ENCODE data around the gene FNDC3B.
A peak's percentile ranks its signal among the peaks of the same experiment; 100 is the strongest.

Gene FNDC3B

GRCh38 chr3:172054115-172054764 lies 14.9 kb downstream of the FNDC3B start:
- DNase-seq (ENCODE audit: low read depth in 2 of 2) = no peak

DNA sequence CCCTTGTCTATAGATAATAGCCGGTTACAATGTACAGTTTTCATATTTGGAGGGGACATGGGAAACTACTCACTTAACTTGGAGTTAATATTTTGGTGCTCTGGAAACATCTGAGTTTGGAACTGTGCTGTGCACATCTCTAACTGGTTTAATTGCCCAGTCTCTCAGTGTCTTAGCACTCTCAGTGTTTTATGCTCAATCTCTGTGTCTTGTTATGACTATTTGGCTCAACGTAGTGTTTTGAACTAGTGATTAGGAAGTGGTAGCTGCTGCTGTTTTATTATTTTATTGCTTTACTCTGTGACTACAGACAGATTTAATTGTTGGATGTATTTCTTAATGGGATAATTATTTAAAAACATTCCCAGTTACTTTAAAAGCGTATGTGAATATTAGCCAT lies 17.0 kb downstream of the FNDC3B start:
- no peak for DNase-seq (ENCODE audit: low read depth in 2 of 2)

DNA sequence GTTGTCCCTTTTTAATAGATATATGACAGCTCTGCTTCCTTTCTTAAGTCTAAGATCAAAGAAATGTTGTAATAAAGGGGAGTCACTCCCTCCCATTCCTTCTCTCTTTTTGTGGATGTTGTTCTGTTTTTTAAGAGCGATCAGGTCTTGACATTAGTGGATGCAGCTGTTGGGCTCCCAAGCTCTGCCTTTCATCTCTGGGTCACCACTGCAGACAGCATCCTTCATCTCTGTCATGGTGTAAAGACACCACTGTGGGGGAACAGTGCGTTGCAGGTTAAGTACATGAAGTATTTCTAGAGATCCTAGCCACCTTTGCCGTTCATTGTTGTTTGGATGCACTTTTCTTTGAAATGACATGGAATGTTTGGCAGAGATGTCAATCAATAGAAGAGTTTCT lies 17.7 kb downstream of the FNDC3B start:
- DNase-seq (ENCODE audit: low read depth in 2 of 2) = no peak

DNA sequence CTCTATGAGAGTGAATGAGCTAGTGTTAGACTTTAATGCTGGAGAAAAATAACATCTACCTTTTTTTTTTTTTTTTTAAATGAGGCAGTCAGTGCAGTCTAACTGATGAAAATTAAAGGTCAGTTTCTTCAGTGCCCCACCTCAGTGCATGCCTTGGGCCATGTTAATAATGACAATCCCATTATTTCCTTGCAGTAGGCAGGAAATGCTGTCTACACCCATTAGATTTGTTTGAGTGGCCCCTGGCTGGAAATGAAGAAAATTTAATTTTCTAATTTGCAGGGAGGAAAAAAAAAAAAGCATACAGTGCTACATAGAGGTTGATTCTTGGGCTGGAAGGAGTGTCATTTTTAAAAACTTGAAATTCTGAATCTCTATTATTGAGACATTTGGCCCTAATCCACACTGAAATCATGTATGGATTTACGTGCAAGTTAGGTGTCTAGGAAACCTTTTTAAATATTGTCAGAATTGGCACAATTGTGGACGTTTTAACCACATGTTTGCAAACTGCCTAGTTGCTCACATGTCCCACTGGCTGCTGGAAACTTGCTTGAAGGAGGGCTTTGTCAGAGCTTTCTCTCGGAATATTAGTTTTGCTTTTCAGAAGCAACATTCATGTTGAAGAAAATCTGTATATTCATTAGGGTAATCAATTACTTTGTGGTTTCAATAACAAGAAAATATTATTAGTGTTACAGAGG lies 18.4 kb downstream of the FNDC3B start:
- DNase-seq (ENCODE audit: low read depth in 2 of 2) = no peak

- DNase-seq (ENCODE audit: low read depth in 2 of 2) = no peak
These were observed 20.2 kb downstream of the FNDC3B start for GRCh38 chr3:172059532-172059931.

DNA sequence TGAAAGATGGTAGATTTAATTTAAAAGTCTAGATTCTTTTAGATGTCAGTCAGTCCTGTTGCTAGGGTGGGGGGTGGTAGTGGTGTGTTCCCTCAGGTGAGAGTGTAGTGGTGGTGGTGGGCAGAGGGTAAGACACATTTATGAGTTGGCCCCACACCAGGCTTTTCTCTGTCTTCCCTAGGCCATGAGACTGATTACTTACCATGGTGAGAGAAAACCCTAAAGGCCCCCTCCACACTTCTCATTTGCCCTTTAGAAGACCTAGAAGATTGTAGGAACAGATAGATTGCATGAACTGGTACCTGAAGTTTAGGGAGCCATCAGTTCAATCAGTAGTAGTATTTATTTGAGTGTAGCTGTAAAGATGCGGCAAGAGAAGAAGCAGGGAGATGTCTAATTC lies 20.9 kb downstream of the FNDC3B start:
- no peak for DNase-seq (ENCODE audit: low read depth in 2 of 2)

DNA sequence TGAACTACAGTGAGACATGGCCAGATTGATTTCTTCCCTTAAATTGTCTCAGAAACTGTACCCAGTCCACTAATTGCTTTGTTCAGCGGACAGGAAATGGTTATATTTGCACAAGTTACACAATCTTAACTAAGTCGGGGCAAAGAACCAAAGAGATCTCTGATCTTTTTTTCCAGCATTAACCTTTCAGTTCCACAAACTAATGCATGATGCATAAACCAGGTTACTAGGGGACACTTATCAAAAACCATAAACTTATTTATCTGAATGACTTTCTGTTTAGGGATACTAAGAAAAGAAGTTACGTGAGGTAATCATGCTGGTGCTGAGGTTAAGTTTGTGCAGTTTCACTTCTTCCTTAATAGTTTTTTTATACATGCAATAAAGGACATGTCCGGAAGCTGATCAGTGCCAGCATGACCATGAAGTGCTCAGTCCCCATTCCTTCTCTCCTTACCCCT lies 22.4 kb downstream of the FNDC3B start:
- no peak for DNase-seq (ENCODE audit: low read depth in 2 of 2)

DNA sequence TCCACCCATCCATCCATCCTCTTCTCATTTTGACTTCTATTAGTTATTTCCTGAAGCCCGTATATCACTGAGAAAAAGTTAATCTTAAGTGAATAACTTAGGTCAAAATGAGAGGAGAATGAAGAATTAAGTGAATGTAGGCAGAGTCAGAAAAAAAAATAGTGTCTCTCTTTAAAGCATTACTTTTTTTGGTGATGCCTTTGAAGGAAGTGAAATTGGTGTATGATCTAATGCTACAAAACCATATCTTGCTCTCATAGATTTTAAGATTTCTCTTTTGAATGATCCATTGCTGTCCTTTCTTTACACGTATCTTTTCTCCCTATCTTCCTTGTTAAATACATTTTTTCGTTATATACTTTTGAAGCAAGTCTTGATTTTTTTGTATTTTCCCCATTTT lies 23.4 kb downstream of the FNDC3B start:
- no peak for DNase-seq (ENCODE audit: low read depth in 2 of 2)

DNA sequence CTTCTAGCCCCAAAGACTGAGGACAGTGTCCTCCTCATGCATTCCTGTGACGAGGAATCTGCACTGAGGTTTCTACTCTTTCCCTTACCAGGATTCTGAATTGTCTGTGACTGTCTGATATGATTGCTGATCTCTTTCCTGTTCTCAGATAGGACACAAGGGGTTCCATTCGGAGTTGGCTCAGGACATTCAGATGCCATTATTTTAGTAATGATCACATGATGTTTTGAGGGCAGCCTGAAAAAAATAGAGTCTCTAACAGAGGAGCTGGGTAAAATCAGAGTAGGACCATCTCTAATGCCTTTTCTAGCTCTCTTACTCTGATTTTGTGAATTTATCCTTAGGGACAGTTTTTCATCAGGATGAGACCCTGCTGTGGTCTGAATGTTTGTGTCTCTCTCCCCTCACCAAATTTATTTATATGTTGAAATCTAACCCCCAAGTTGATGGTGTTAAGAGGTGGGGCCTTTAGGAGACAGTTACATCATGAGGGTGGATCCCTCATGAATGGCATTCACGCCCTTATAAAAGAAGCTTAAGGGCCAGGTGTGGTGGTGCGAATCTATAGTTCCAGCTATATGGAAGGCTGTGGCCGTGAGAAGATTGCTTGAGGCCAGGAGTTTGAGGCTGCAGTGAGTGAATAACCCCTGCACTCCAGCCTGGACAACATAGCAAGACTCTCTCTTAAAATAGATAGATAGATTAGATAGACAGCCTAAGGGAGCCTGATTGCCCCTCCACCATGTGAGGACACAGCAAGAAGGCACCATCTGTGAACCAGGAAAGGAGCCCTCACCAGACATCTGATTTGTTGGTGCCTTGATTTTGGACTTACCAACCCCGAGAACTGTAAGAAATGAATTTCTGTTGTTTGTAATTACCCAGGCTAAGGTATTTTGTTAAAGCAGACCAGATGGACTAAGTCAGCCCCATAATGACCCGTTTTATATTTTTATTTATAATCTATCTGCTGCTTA lies 24.4 kb downstream of the FNDC3B start:
- no peak for DNase-seq (ENCODE audit: low read depth in 2 of 2)

DNA sequence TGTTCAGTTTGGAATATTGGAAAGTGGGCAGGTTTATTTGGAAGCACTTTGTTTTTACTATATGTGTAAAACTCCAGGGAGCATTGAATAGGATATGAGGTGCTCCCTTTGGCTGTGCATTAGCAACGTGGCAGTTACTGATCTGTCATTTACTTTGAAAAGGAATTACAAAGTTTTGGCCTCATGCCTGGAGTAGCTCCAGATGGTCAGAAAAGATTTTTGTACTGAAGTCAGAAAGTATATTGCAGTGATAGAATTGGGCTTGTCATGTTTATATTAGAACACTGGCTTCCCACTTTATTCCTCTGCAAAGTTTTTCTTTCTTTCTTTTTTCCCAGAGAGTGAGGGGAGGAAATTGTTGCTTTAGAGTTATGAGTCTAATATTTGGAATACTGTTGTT lies 26.1 kb downstream of the FNDC3B start:
- peak; percentile 72 to 74 for DNase-seq (ENCODE audit: low read depth in 2 of 2)

GRCh38 chr3:172065967-172066762 lies 26.8 kb downstream of the FNDC3B start:
- no peak for DNase-seq (ENCODE audit: low read depth in 2 of 2)

DNA sequence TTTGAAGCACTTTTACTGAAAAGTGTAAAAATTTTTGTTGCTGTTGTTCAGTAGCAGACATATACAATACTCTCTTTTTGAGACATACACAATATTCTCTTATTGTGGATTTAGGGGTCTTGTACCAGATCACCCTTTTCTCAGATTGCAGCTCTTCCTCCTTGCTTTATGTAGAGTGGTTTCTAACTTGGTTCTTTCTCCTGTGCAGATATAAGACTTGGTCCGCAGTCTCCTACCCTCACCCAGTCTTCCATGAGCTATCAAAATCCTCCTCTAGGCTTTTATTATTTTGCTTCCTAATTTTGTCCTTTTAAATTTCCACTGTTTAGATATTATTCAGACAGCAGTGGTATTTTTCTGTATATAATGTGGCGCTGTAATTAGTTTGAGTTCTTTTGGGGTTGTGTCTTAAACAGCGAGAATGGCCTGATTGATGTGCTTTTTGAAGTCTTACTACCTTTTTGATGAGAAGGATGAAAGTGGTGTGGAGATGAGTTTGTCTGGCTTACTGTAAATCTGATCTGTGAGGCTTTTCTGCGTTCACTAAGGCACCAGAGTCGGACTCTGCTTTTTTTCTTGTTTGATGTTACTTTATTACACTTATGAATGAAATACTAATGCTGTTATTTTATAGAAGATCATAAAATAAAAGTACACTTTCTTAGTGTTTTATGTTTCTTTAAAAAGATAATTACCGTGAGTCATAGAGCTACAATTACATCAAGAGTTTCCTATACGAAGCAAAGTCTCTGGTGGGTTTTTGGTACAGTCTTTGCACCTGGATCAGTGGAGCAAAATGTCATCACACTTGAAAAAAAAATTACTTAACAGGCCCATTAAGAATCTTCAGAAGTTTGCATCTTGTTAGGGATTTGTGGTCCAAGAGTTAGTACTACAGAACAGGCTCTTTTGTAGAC lies 27.8 kb downstream of the FNDC3B start:
- no peak for DNase-seq (ENCODE audit: low read depth in 2 of 2)

- DNase-seq (ENCODE audit: low read depth in 2 of 2) = no peak
These were observed 28.6 kb downstream of the FNDC3B start for GRCh38 chr3:172067837-172068440.

DNA sequence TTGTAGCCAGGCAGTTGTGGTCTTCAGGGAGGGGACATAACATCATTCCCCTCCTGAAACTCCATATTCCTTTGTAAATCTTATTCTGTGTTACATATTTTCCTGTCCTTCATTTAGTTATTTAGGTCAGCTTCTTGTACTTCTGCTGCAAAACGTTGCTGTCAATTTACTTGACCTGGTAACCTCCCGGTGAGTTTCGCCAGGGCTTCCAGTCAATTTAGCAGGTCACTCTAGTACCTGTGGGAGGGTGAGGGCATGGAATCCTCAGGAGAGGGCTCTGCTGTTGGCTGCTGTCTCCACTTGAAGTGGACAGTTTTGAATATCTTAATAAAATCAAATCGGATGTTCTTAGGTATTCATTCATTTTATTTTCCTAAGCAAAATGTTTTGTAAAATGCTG lies 29.6 kb downstream of the FNDC3B start:
- no peak for DNase-seq (ENCODE audit: low read depth in 2 of 2)

- no peak for DNase-seq (ENCODE audit: low read depth in 2 of 2)
These were observed 30.1 kb downstream of the FNDC3B start for GRCh38 chr3:172069478-172069877.

DNA sequence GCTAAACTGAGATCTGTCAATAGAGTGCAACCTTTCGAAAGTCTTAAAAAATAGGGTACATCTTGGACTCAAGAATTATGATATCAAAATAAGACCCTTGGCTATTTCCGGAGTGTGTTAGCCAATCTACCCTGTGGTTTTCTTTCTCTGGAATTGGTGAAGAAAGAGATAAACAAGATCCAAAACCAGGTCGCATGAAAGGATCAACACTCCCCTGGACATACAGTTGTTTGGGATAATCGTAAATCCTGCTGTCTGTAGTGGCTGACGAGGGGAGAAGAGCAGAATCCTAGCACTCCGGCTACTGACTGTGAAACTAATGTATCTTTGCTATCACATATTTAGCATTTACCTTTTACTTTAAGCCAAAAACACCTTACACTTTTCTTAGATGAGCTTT lies 30.9 kb downstream of the FNDC3B start:
- DNase-seq (ENCODE audit: low read depth in 2 of 2) = no peak

DNA sequence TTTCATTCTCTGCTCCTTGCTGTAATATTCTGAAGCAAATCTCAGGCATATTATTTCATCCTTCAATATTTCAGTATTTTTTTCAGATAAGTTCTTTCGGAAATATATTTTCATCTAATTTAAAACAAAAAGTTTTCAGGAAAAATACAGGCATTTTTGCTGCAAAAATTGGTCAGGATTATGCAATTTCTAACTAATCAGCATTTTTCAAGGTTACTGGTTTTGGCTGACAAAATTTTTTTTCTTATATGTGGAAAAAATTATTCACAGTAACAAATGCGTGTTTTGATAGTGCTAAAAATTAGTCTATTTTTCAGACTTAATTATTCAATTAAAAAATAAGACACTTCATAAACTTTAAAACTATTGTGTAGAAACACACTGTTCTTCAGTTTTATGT lies 31.4 kb downstream of the FNDC3B start:
- DNase-seq (ENCODE audit: low read depth in 2 of 2) = no peak

- DNase-seq (ENCODE audit: low read depth in 2 of 2) = no peak
These were observed 32.5 kb downstream of the FNDC3B start for GRCh38 chr3:172071780-172072330.

GRCh38 chr3:172072543-172072942 lies 33.2 kb downstream of the FNDC3B start:
- no peak for DNase-seq (ENCODE audit: low read depth in 2 of 2)

Measured in fibroblast of skin of left quadriceps (primary cell).